NB4 (cell line): ENCODE measurements around the gene TSPAN7.

ENCODE experiments used
- MYC ChIP-seq: IDR thresholded peaks from 2 replicates; pipeline ENCODE4 v1.6.1; 2011; ENCODE audit warnings: low read depth, low read length
- POLR2A ChIP-seq: IDR thresholded peaks from 2 replicates; pipeline ENCODE4 v1.6.1; 2011; ENCODE audit warnings: mild to moderate bottlenecking; ENCODE audit not compliant: insufficient read length; ENCODE audit errors: extremely low read depth
- TF ChIP-seq, protein P1 (sequence below): IDR thresholded peaks from one replicate; pipeline ENCODE4 v1.5.1; 2012; ENCODE audit warnings: low read depth, low read length
- TF ChIP-seq, protein P2 (sequence below): IDR thresholded peaks from 2 replicates; pipeline ENCODE4 v1.6.1; 2011; ENCODE audit warnings: low read depth, low read length

DNA sequence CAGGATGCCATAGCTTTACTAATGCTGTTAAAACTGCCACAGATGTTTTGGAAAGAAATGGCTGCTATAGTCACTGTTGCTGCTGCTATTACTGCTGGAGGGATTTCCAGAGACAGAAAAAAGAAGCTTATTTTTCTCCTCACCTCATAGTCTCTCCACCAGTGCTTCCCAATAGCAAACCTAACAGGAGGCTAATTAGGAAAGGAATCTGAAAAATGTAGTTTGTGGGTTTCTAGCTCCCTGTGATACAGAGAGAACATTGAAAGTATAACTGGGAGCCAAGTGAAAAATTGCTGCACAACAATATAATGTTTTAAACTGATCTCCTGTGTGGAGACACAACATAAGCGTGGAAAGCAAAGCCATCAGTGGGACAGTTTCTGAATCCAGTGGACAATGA is 8.6 kb upstream of the TSPAN7 start:
- TF ChIP-seq POLR2A (no peak), MYC (no peak)
- TF ChIP-seq, protein P1, sequence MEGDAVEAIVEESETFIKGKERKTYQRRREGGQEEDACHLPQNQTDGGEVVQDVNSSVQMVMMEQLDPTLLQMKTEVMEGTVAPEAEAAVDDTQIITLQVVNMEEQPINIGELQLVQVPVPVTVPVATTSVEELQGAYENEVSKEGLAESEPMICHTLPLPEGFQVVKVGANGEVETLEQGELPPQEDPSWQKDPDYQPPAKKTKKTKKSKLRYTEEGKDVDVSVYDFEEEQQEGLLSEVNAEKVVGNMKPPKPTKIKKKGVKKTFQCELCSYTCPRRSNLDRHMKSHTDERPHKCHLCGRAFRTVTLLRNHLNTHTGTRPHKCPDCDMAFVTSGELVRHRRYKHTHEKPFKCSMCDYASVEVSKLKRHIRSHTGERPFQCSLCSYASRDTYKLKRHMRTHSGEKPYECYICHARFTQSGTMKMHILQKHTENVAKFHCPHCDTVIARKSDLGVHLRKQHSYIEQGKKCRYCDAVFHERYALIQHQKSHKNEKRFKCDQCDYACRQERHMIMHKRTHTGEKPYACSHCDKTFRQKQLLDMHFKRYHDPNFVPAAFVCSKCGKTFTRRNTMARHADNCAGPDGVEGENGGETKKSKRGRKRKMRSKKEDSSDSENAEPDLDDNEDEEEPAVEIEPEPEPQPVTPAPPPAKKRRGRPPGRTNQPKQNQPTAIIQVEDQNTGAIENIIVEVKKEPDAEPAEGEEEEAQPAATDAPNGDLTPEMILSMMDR = no peak
- TF ChIP-seq, protein P2, sequence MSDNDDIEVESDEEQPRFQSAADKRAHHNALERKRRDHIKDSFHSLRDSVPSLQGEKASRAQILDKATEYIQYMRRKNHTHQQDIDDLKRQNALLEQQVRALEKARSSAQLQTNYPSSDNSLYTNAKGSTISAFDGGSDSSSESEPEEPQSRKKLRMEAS = no peak
